ENCODE data around the gene TARS1.

DNA sequence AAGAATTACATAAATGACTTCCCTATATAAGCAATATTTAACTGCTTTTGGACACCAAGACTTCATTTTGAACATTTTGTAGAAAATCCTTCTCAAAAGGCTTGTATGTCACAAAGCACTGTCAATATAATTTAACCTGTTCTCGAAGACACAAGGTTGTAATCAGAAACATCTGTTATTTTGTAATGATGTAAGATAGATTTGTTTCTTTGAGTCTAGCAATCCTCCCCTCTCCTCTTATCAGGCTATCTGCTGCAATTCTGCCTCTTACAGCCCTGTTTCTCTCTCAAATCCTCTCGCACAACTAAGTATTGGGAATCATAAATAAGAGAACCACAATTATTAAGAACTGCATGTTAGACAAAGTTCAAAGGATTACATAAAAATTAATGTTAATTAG, 18.6 kb upstream of the TARS1 start:
- TF ChIP-seq, protein P1, sequence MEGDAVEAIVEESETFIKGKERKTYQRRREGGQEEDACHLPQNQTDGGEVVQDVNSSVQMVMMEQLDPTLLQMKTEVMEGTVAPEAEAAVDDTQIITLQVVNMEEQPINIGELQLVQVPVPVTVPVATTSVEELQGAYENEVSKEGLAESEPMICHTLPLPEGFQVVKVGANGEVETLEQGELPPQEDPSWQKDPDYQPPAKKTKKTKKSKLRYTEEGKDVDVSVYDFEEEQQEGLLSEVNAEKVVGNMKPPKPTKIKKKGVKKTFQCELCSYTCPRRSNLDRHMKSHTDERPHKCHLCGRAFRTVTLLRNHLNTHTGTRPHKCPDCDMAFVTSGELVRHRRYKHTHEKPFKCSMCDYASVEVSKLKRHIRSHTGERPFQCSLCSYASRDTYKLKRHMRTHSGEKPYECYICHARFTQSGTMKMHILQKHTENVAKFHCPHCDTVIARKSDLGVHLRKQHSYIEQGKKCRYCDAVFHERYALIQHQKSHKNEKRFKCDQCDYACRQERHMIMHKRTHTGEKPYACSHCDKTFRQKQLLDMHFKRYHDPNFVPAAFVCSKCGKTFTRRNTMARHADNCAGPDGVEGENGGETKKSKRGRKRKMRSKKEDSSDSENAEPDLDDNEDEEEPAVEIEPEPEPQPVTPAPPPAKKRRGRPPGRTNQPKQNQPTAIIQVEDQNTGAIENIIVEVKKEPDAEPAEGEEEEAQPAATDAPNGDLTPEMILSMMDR (IDR thresholded peaks at IDR 0.05 in 8 of 11, conservative IDR thresholded peaks at IDR 0.05 in 3 of 11), result no peak
- no peak for TF ChIP-seq POLR2A (IDR thresholded peaks at IDR 0.05)
- no peak for TF ChIP-seq POLR2AphosphoS5 (IDR thresholded peaks at IDR 0.05)
